Measurements from ENCODE around the gene SLC9A6.

The SLC9A6 gene

GRCh38 chrX:135981668-135982067, 3.6 kb upstream of the SLC9A6 start:
- Histone ChIP-seq H3K79me2 (ENCODE audit: low read length) (peaks cover 8% of the 10 kb centered on the region), H3K4me1 (ENCODE audit: low read length) (0 out of 2 replicates have a peak, but pooled peaks cover 4% of the 10 kb centered on the region), H3K27me3 (replicated peaks; ENCODE audit: insufficient read depth, low read length) (no peaks in the 10 kb centered on the region), H3K9me2 (replicated peaks; ENCODE audit: insufficient read depth, low read length) (no peaks in the 10 kb centered on the region), H3F3A (ENCODE audit: insufficient read depth, low read length) (no peaks in the 10 kb centered on the region), H3K4me3 (ENCODE audit: low read length) (no peak overlapping the region), H4K20me1 (ENCODE audit: insufficient read depth, low read length) (no peaks in the 10 kb centered on the region), H2AFZ (ENCODE audit: low read length) (no peak overlapping the region), H3K9me3 (replicated peaks; ENCODE audit: insufficient read depth, low read length) (no peaks in the 10 kb centered on the region), H3K36me3 (replicated peaks; ENCODE audit: insufficient read depth, low read length) (no peaks in the 10 kb centered on the region), H3K27ac (ENCODE audit: low read length) (no peak overlapping the region), H3K4me2 (ENCODE audit: low read depth, low read length) (no peak overlapping the region), H3K9ac (ENCODE audit: low read length) (no peak overlapping the region)
- TF ChIP-seq EZH2phosphoT487 (IDR thresholded peaks at IDR 0.05; ENCODE audit: low read length), result no peak
- TF ChIP-seq CTCF (IDR thresholded peaks at IDR 0.05; ENCODE audit: low read length), result no peak
- no peak for DNase-seq

DNA sequence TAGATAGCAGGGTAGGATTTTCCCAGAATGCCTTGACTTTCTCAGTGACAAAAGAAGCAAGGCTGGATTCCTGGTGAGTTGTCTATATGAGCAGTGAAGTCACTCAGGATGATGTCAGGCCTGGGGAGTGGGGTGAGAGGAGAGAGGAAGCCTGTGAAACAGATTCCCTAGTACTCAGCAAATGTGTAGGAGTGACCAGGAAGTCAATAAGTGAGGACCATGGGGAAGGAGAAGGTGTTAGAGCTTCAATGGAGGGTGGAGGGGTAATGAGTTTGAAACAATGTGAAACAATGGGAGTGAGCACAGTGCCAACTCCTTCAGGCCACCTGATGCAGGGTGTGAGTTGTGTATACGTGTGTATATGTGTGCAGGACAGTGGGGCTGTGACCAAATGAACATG, 2.4 kb upstream of the SLC9A6 start:
- TF ChIP-seq EZH2 (optimal IDR thresholded peaks at IDR 0.05; ENCODE audit: low read depth, low read length) (no peak), CTCF (IDR thresholded peaks at IDR 0.05; ENCODE audit: low read length) (no peak), EZH2phosphoT487 (IDR thresholded peaks at IDR 0.05; ENCODE audit: low read length) (no peak)
- H3K9ac ChIP-seq (ENCODE audit: low read length), result no peak overlapping the region
- no peak overlapping the region for H3K4me3 ChIP-seq (ENCODE audit: low read length)
- H2AFZ ChIP-seq (ENCODE audit: low read length), result no peak overlapping the region
- H3K27me3 ChIP-seq (replicated peaks; ENCODE audit: insufficient read depth, low read length), result no peaks in the 10 kb centered on the region
- no peaks in the 10 kb centered on the region for H3F3A ChIP-seq (ENCODE audit: insufficient read depth, low read length)
- H3K9me3 ChIP-seq (replicated peaks; ENCODE audit: insufficient read depth, low read length), result no peaks in the 10 kb centered on the region
- no peaks in the 10 kb centered on the region for H4K20me1 ChIP-seq (ENCODE audit: insufficient read depth, low read length)
- DNase-seq, result no peak
- H3K36me3 ChIP-seq (replicated peaks; ENCODE audit: insufficient read depth, low read length), result no peaks in the 10 kb centered on the region
- H3K27ac ChIP-seq (ENCODE audit: low read length), result no peak overlapping the region
- H3K4me1 ChIP-seq (ENCODE audit: low read length), result 0 out of 2 replicates have a peak, but pooled peaks cover 4% of the 10 kb centered on the region
- H3K9me2 ChIP-seq (replicated peaks; ENCODE audit: insufficient read depth, low read length), result no peaks in the 10 kb centered on the region
- H3K4me2 ChIP-seq (ENCODE audit: low read depth, low read length), result no peak overlapping the region
- peaks cover 12% of the 10 kb centered on the region for H3K79me2 ChIP-seq (ENCODE audit: low read length)

- H3F3A ChIP-seq (ENCODE audit: insufficient read depth, low read length), result no peaks in the 10 kb centered on the region
- no peaks in the 10 kb centered on the region for H4K20me1 ChIP-seq (ENCODE audit: insufficient read depth, low read length)
- H3K27me3 ChIP-seq (replicated peaks; ENCODE audit: insufficient read depth, low read length), result no peaks in the 10 kb centered on the region
- H3K9me3 ChIP-seq (replicated peaks; ENCODE audit: insufficient read depth, low read length), result no peaks in the 10 kb centered on the region
- H2AFZ ChIP-seq (ENCODE audit: low read length), result peak overlapping the region; percentile 84
- peak overlapping the region; percentile 75; the same call in 1 of the 2 replicates for H3K4me3 ChIP-seq (ENCODE audit: low read length)
- no peak overlapping the region for H3K27ac ChIP-seq (ENCODE audit: low read length)
- no peak overlapping the region for H3K9ac ChIP-seq (ENCODE audit: low read length)
- no peaks in the 10 kb centered on the region for H3K36me3 ChIP-seq (replicated peaks; ENCODE audit: insufficient read depth, low read length)
- peak overlapping the region; percentile 72 for H3K4me2 ChIP-seq (ENCODE audit: low read depth, low read length)
- TF ChIP-seq CTCF (IDR thresholded peaks at IDR 0.05; ENCODE audit: low read length) (no peak), EZH2phosphoT487 (IDR thresholded peaks at IDR 0.05; ENCODE audit: low read length) (no peak), EZH2 (optimal IDR thresholded peaks at IDR 0.05; ENCODE audit: low read depth, low read length) (no peak)
- no peaks in the 10 kb centered on the region for H3K9me2 ChIP-seq (replicated peaks; ENCODE audit: insufficient read depth, low read length)
- H3K4me1 ChIP-seq (ENCODE audit: low read length), result 0 out of 2 replicates have a peak, but pooled peaks cover 4% of the 10 kb centered on the region
- peaks cover 18% of the 10 kb centered on the region for H3K79me2 ChIP-seq (ENCODE audit: low read length)
- DNase-seq, result no peak
Observed at GRCh38 chrX:135984256-135984655, 979 bp upstream of the SLC9A6 start.
